ENCODE results near the gene PTPA.
"Not testable (repeated sequence)": the region's sequence is repeated elsewhere in the genome, so short reads cannot be mapped to it uniquely, and the experiment has no call there.

Gene PTPA

DNA sequence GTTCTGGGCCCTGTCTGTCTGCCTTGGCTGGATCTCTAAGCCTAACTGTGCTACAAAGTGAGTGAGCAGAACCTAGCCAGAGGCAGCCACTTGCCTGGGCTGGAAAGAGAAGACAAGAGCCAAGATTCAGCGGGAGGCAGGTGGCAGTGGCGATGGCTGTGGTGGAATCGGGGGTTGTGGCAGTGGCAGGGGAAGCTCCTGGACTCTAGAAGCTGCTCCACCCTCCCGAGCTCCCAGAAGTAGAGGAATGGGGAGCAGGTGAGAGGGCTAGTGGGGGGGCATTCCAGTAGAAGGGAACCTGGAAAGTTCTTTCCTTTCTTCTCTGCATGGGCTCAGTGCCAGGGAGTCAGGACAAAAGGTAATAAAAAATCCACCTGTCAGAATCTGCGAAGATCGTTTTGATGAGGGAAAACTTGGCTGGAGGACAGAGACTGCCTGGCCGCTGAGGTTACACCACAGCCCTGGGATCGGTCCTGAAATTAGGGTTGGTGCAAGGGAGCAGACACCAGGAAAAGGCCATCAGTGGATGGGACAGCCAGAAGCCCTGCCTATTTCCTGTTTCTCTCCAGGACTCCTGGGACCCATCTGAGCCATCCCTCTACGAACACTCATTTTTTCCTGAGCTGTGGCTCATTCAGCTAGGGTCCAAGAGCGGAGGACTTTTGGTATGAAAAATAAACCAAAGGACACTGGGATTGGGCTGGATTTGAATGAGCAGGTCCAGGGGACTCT is 2.2 kb upstream of the PTPA start:
- in situ Hi-C loops (cut with HindIII; ENCODE audit: low sequenced_read_pairs): no loop called here

DNA sequence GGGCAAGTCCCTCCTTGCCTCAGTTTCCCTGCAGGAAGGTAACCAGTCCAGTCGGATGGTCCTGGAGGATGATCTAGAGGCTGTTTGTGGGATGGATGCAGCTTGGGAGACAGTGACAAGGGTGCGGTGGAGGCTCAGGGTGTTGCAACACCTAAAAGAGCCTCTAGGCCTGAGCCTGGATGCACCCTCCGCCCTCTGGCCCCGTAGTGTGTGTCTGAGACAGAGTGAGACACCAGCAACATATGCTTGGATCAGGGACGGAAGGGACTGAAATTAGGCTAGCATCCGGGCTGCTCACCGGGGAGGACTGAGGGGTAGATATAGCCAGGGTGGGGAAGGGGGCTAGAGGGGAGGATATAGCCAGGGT is 1.7 kb upstream of the PTPA start:
- in situ Hi-C loops (cut with HindIII; ENCODE audit: low sequenced_read_pairs): no loop called here

DNA sequence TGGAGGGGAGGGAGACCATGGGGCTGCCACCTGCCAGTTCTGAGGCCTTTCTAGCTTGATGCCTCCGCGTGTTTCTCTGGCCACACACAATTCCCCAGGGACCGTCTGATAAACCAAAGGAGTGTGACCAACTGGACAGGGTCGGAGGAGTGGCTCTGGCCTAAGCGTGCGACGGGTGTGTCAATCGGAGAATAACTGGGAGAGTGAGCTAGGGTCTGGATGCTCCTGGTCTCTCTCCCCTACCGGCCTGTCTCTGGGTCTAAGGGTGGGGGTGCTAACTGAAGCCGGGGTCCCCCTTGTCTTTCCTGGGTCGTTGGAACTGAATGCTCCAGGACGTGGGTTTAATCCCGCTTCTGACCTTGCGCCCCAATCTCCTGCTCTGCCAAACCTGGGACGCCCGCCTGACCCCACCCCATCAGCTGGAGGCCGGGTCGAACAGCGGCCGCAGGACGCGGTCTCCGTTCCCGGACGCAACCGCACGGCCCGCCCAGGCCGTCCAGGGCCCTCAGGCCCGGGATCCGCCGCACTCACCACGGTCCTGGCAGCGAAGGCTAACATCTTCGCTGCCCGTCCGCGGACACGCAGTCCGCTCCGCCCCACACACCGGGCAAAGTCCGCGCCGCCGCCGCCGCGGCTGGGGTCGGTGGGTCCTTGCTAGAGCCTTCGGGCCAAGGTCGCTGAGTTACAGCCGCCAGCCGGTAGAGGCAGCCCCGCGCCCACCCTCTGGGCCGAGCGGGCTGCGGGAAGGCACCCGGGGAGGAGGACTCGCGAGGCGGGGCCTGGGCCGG is 1.1 kb upstream of the PTPA start:
- in situ Hi-C loops (cut with HindIII; ENCODE audit: low sequenced_read_pairs): no loop called here

DNA sequence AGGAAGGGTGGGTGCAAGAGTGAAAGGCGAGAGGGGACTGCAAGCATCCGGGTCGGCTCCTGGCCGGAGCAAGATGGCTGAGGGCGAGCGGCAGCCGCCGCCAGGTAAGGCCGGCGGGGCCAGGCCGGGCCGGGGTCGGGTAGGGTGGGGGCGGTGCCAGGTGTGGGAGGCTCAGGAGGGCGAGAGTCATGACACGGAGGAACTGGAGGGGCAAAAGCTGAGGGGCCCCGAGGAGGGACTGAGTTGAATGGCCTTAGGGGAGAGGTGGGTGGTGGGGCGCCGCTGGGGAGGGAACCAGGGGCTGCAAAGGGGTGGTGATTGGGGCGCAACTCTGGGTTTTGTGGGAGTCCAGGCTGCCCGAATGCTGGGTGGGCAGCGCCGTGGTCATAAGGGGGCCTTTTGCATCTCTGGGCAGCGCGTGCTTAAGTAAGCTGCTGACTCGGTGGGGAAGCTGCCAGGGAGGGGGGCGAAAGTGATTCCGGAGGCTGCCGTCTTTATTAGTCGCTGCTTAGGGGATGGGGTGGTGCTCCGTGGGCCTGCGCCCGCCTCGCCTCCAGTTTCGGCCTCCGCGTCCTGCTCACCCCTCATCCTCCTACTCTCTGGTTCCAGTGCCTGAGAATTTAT is 425 bp downstream of the PTPA start:
- in situ Hi-C loops (cut with HindIII; ENCODE audit: low sequenced_read_pairs): no loop called here

DNA sequence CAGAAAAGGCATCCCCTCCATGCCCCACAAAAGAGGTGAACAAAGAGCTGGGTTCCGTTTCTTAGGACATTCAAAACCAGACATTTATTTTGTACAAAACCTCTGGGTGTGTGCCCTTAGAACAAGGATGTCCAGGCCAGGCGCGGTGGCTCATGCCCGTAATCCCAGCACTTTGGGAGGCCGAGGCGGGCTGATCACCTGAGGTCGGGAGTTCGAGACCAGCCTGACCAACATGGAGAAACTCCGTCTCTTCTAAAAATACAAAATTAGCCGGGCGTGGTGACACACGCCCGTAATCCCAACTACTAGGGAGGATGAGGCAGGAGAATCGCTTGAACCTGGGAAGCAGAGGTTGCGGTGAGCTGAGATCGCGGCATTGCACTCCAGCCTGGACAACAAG is 1.3 kb downstream of the PTPA start:
- in situ Hi-C loops (cut with HindIII; ENCODE audit: low sequenced_read_pairs): not testable (repeated sequence)

DNA sequence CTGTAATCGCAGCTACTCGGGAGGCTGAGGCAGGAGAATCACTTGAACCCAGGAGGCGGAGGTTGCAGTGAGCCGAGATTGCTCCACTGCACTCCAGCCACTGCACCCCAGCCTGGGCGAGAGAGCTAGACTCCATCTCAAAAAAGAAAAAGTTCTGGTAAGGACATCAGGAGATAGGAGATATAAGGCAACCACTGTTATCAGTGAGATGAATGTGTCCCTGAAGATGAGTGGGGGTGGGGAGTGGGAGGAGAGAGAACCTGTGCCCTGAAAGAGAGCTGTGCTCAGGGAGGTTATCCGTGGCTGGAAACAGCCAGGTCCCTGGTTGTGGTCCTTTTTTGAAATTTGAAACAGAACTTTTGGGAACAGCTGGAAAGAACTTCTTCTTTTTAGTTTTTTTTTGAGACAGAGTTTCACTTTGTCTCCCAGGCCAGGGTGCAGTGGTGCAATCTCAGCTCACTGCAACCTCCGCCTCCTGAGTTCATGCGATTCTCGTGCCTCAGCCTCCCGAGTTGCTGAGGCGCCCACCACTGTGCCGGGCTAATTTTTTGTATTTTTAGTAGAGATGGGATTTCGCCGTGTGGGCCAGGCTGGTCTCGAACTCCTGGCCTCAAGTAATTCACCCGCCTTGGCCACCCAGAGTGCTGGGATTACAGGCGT is 2.6 kb downstream of the PTPA start:
- in situ Hi-C loops (cut with HindIII; ENCODE audit: low sequenced_read_pairs): no loop called here

DNA sequence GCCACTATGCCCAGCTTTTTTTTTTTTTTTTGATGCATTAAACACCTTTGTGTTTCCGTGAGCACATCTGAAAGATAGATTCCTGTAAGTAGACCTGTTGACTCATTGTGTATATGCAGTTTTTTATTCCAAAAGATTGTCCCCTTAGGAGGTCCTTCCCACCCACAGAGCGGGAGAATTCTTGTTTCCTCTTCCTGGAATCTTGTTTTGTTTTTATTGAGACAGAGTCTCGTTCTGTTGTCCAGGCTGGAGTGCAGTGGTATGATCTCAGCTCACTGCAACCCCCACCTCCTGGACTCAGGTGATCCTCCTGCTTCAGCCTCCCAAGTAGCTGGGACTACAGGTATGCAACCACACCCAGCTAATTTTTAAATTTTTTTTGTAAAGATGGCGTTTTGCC is 7.6 kb downstream of the PTPA start:
- in situ Hi-C loops (cut with HindIII; ENCODE audit: low sequenced_read_pairs): no loop called here

DNA sequence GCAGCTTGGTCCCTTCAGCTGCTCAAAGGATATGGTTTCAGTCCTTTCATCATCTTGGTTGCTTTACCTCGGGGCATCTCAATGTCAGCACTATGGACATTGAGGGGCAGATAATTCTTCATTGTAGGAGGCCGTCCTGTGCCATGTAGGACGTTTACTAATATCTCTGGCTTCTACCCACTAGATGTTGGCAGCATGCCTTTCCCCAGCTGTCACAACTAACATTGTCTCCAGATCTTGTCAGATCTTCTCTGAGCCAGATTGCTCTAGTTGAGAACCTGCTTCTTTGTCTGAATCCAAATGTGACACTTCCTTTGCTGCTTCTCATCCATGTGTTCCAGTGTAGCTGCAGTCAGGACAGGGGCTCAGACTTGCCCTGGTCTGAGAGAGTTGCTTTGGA is 10.3 kb downstream of the PTPA start:
- in situ Hi-C loops (cut with HindIII; ENCODE audit: low sequenced_read_pairs): no loop called here

DNA sequence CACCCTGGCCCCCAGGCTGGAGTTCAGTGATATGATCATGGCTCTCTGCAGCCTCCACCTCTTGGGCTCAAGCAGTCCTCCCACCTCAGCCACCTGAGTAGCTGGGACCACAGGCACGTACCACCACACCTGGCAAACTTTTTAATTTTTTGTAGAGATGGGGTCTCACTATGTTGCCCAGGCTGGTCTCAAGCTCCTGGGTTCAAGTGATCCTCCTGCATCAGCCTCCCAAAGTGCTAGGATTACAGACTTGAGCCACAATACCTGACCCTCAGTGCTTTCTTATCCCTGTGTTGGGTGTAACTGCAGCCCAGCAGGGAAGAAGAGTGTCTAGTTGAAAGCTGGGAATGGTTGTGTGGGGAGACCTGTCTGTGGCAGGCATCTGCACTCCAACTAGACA is 10.9 kb downstream of the PTPA start:
- in situ Hi-C loops (cut with HindIII; ENCODE audit: low sequenced_read_pairs): no loop called here

DNA sequence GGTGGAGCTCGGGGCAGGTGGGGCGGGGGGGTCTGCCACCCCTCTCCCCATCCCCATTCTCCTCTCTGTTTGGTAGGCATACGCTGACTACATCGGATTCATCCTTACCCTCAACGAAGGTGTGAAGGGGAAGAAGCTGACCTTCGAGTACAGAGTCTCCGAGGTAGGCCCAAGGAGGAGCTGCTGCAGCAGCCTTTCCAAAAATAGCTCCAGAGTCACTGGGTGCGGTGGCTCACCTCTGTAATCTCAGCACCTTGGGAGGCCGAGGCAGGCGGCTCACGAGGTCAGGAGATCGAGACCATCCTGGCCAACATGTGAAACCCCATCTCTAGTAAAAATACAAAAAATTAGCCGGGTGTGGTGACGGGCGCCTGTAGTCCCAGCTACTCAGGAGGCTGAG is 11.8 kb downstream of the PTPA start:
- in situ Hi-C loops (cut with HindIII; ENCODE audit: low sequenced_read_pairs): not testable (repeated sequence)

DNA sequence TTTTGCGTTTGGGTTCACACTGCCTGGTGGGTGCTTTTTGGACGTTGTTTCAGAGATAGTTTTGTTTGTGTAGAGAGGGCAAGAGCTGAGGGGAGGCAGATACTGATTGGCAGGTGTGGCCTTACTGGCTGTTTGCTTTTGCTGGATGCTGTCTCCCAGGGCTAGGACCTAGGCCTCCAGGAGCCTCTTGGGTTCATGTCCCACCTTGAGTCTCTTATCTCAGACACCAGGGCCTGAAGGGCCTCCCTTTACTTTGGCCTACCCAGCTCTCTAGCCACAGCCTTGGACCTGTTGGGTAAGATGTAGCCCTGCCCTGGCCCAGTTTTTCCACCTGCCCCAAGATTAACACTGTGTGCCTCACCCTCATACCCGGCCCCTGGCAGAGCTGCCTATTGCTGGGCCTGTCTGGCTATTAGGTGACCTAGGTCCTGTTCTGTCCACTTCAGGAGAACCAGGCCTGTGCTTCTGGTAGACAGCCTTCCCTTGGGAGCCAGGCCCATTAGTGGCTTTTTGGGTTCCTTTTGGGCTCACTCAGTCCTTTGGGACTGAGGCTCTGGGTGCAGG is 13.4 kb downstream of the PTPA start:
- in situ Hi-C loops (cut with HindIII; ENCODE audit: low sequenced_read_pairs): no loop called here

DNA sequence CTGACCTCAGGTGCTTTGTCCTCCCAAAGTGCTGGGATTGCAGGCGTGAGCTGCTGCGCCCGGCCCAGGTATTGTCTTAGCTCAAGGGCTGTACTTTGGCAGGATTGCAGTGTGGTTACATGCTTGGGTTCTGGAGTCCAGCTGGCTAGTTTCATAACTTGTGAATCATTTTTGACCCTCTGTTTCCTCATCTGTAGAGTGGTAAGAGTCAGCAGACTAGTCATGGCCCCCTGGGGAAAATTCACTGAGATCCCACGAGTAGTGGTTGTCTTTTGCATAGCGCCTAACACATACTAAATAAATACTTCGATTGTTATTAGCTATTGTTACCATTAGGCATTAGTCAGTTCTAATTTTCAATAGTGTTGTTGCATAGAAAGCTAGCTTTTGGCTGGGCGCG is 14.3 kb downstream of the PTPA start:
- in situ Hi-C loops (cut with HindIII; ENCODE audit: low sequenced_read_pairs): no loop called here

DNA sequence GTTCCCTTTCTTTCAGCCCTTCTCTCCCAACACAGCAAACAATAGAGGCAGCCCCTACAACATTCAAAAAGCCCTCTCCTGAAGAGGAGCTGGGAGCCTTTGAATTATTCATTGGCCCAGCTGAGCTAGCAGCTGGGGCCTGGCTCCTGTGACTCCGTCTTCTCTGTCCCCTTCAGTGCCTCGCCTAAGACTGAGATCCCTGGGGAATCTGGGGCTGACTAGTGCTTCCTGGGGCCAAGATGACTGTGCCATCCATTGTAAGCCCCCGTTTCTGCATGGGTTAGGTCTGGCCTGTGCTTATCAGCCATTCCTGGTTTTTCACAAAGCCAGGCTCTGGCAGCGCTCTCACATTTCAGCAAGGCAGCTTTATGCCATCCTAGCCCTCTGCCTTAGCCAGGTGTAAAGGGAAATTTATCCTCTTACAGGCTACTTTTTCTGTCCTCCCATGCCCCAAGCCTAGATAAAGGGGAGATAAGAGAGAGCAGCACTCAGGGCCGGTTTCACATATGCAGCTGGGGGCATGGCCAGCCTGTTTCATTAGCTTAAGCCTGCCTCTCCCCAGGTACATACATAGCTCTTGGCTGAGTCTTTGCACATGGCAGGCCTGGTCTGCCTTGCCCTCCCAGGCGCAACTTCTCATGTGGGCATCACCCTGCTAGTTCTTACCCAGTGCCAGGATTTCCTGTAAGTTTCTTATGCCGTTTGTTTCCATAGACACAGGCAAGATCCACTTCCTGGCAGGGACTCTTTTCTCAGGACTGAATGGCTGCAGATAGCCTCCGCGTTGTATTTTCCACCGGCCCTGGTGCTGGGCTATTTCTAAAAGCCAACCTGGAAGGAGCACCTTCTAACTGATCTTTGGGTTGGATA is 15.8 kb downstream of the PTPA start:
- in situ Hi-C loops (cut with HindIII; ENCODE audit: low sequenced_read_pairs): no loop called here

DNA sequence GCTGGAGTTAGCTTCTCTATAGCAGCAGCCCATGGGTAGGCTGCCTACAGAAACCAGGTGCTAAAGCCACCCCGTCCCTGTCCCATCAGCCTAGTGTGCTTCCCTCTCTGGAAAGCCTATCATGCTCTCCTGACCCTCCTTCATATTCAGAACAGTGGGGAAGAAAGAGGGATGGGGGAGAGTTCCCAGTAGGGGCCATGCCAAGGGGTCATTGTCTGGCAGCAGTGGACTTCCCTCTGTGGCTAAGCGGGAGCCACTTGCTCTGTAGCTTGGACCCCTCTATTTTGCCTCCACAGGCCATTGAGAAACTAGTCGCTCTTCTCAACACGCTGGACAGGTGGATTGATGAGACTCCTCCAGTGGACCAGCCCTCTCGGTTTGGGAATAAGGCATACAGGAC is 17.5 kb downstream of the PTPA start:
- in situ Hi-C loops (cut with HindIII; ENCODE audit: low sequenced_read_pairs): no loop called here

DNA sequence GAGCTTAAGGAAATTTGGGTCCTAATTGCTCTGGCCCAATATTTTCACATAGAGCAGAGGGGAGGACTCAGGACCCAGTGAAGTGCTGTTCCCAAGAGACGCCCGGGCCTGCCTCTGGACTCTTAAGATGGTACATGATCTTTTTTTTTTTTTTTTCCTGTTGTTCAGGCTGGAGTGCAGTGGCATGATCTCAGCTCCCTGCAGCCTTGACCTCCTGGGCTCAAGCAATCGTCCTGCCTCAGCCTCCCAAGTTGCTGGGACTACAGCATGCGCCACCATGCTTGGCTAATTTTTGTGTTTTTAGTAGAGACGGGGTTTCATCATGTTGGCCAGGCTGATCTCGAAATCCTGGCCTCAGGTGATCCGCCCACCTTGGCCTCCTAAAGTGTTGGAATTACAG is 19.1 kb downstream of the PTPA start:
- in situ Hi-C loops (cut with HindIII; ENCODE audit: low sequenced_read_pairs): loop anchor here (10.0 kb wide), 1 partner anchor 645 kb away; no protein-coding TSS in a partner anchor

DNA sequence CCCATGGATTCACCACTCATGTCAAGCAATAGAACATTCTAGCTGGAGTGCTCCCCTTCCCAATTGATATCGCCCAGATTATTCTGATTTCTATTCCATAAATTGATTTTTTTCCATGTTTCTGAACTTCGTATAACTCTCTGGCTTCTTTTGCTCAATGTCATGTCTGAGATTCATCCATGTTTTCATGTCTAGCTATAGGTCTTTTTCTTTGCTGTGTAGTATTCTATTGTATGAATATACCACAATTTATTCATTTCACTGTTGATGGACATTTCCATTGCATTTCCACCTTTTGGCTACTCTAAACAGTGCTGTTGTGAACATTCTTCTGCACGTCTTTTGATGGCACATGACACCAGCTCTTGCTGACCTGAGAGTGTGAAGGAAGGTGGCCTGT is 19.6 kb downstream of the PTPA start:
- in situ Hi-C loops (cut with HindIII; ENCODE audit: low sequenced_read_pairs): loop anchor here (10.0 kb wide), 1 partner anchor 644 kb away; no protein-coding TSS in a partner anchor

DNA sequence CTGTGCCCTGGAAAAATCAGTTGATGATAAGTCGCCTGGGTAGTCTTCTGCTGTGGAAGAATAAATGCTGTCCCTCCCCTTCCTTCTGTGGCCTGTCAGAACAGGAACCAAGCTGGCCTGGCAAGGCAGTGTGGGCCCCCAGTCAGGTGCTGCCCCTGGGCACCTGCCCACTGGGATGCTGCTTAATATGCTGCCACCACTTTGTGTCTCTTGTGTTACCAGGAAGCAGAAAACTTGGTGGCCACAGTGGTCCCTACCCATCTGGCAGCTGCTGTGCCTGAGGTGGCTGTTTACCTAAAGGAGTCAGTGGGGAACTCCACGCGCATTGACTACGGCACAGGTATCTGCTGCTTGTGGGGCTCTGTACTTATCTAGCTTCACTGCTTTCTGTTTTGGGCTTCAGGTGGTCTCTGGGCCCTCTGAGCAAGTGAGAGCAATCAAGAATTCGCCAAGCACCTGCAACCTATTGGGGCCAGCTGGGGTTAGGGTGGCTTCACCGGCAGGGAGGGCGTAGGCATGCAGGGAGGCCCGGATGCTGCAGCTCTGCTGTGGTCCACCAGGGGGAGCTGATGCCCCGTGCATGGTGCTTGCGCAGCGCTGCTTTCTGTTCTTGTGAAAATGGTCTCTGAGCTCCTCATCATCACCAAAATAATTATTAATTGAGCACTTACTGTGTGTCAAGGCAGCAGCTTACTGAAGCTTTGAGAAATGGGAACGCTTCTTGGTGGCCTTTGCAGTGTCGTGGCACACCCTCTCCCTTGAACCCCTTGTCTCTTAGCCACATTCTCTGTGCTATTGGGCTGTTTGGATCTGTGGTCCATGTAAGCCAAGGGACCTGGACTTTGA is 20.3 kb downstream of the PTPA start:
- in situ Hi-C loops (cut with HindIII; ENCODE audit: low sequenced_read_pairs): loop anchor here (10.0 kb wide), 1 partner anchor 643 kb away; no protein-coding TSS in a partner anchor

DNA sequence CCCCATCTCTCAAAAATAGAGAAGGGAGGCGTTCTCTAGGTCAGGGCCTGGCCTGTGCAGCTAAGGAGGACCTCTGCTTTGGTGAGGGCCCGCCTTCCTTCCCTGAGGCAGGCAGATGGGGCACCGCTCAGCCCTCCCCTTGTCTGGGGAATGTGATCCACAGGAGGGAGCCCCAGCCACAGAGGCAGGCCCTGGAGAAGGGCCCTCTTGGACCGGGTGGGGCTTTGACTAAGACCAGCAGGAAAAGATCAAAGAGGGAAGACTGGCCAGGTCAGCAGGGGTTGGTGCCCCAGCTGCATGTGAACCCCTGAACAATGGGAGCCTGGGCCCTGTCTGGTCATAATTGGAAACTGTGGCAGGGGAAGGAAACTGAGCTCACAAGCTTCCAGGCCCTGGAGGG is 21.9 kb downstream of the PTPA start:
- in situ Hi-C loops (cut with HindIII; ENCODE audit: low sequenced_read_pairs): loop anchor here (10.0 kb wide), 1 partner anchor 642 kb away; no protein-coding TSS in a partner anchor

DNA sequence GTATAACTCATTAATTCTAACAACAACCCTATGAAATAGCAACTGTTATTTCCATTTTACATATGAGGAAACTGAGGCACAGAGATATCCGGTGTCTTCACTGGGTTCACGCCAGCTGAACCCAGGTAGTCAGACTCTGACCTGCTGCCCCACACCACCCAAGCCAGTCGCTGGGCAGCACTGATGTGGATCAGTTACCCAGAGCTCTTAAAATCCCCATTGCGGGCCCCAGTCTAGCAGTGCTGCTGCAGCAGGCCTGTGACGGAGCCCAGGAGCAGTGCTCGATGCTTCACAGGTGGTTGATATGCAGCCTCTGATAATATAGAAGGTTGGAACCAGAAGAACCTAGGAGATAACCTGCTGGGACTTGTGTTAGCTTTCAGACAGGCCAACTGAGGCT is 24.3 kb downstream of the PTPA start:
- in situ Hi-C loops (cut with HindIII; ENCODE audit: low sequenced_read_pairs): loop anchor here (10.0 kb wide), 1 partner anchor 639 kb away; no protein-coding TSS in a partner anchor

All from DLD1 (cell line).